IMR-90 (cell line): ENCODE results near the gene URAD. TPM values are rescaled to one million over a fixed set of nuclear protein-coding genes. Genes with fewer than 3 reads are reported as not detected.
A peak's percentile ranks its signal among the peaks of the same experiment; 100 is the strongest.

ENCODE experiments used
- ATAC-seq: fragments of 200-7000 bp; cut with Tn5 transposase; 2 replicates; pipeline ENCODE4 v1.9.1; 2020; ENCODE audit warnings: low read depth, mild to moderate bottlenecking, moderate library complexity
- BruUV-seq: library from RNA; stranded (reverse); fragments of 400-500 nt; replicated peaks from 2 replicates; lab custom pipeline; 2021; lab: Mats Ljungman, UMichigan
- CTCF ChIA-PET: fragments of 300-600 bp; formaldehyde crosslinking; extraction: SDS; loops from one replicate; lab custom pipeline; 2021; ENCODE audit warnings: antibody characterized with exemption; lab: Yijun Ruan, JAX
- POLR2A ChIA-PET: fragments of 300-600 bp; sonication (Branson Sonifier 250); formaldehyde crosslinking; loops from one replicate; lab custom pipeline; 2022; ENCODE audit warnings: antibody characterized with exemption; ENCODE audit not compliant: unreplicated experiment; lab: Charles Lee
- DNase-seq: peaks from one replicate; pipeline ENCODE4 v3.0.0; 2013
- H2AFZ ChIP-seq: replicated peaks from 2 replicates; pipeline ENCODE3; 2013; ENCODE audit warnings: low read length, mild to moderate bottlenecking; ENCODE audit not compliant: poor library complexity
- H2AK5ac ChIP-seq: 2 replicates; pipeline ENCODE4 v1.6.1; 2013; ENCODE audit warnings: low read depth, low read length, inconsistent platforms
- H2AK9ac ChIP-seq: replicated peaks from 2 replicates; pipeline ENCODE3; 2013; ENCODE audit warnings: mild to moderate bottlenecking, low read depth, low read length, moderate library complexity; ENCODE audit not compliant: poor library complexity
- H2BK120ac ChIP-seq: 2 replicates; pipeline ENCODE4 v1.6.1; 2013; ENCODE audit warnings: low read depth, low read length, inconsistent platforms
- H2BK15ac ChIP-seq: 3 replicates; pipeline ENCODE4 v1.6.1; 2013; ENCODE audit warnings: low read depth, low read length, inconsistent platforms
- H2BK20ac ChIP-seq: 2 replicates; pipeline ENCODE4 v1.6.1; 2013; ENCODE audit warnings: low read depth, mild to moderate bottlenecking, inconsistent platforms, low read length, moderate library complexity
- H2BK5ac ChIP-seq: 2 replicates; pipeline ENCODE4 v1.6.1; 2013; ENCODE audit warnings: mild to moderate bottlenecking, low read depth, low read length, inconsistent platforms; ENCODE audit not compliant: poor library complexity, severe bottlenecking
- H3K14ac ChIP-seq: replicated peaks from 2 replicates; pipeline ENCODE4 v1.6.1; 2013; ENCODE audit warnings: low read depth, low read length, inconsistent platforms
- H3K18ac ChIP-seq: 2 replicates; pipeline ENCODE4 v1.6.1; 2013; ENCODE audit warnings: low read depth, low read length, control low read depth
- H3K23ac ChIP-seq: 2 replicates; pipeline ENCODE4 v1.6.1; 2013; ENCODE audit warnings: low read depth, low read length, inconsistent platforms
- H3K27ac ChIP-seq: 2 replicates; pipeline ENCODE4 v1.5.1; 2013; ENCODE audit warnings: mild to moderate bottlenecking, control low read depth, low read length; ENCODE audit not compliant: insufficient read depth
- H3K27me3 ChIP-seq: 2 replicates; pipeline ENCODE4 v1.6.1; 2013; ENCODE audit warnings: low read length; ENCODE audit not compliant: control insufficient read depth, insufficient read depth
- H3K36me3 ChIP-seq: 2 replicates; pipeline ENCODE4 v1.6.1; 2013; ENCODE audit warnings: low read length, mixed read lengths; ENCODE audit not compliant: control insufficient read depth, insufficient read depth
- H3K4ac ChIP-seq: 2 replicates; pipeline ENCODE4 v1.6.1; 2013; ENCODE audit warnings: low read depth, low read length, inconsistent platforms
- H3K4me1 ChIP-seq: 2 replicates; pipeline ENCODE4 v1.6.1; 2013; ENCODE audit warnings: low read length, mixed read lengths; ENCODE audit not compliant: control insufficient read depth, insufficient read depth
- H3K4me2 ChIP-seq: 2 replicates; pipeline ENCODE4 v1.6.1; 2013; ENCODE audit warnings: low read depth, mild to moderate bottlenecking, control low read depth, low read length, moderate library complexity
- H3K4me3 ChIP-seq: 2 replicates; pipeline ENCODE4 v1.5.1; 2013; ENCODE audit warnings: low read depth, mild to moderate bottlenecking, control low read depth, low read length, moderate library complexity; ENCODE audit not compliant: insufficient read depth
- H3K56ac ChIP-seq: 2 replicates; pipeline ENCODE4 v1.6.1; 2013; ENCODE audit warnings: low read length, inconsistent platforms; ENCODE audit not compliant: insufficient read depth; ENCODE audit errors: extremely low read depth
- H3K79me1 ChIP-seq, 2 experiments: 2 replicates each; pipeline ENCODE4 v1.6.1; 2013; ENCODE audit warnings: low read length in 2 of 2, inconsistent platforms in 1 of 2, low read depth in 1 of 2
- H3K9ac ChIP-seq: 2 replicates; pipeline ENCODE4 v1.6.1; 2013; ENCODE audit warnings: low read depth, low read length, control low read depth
- H3K9me1 ChIP-seq: 2 replicates; pipeline ENCODE4 v1.6.1; 2013; ENCODE audit warnings: low read length, inconsistent platforms; ENCODE audit not compliant: insufficient read depth
- H3K9me3 ChIP-seq: 2 replicates; pipeline ENCODE4 v1.6.1; 2013; ENCODE audit warnings: low read length; ENCODE audit not compliant: control insufficient read depth, insufficient read depth
- H4K20me1 ChIP-seq: 2 replicates; pipeline ENCODE4 v1.6.1; 2013; ENCODE audit warnings: low read length, inconsistent platforms; ENCODE audit not compliant: insufficient read depth
- H4K5ac ChIP-seq: 2 replicates; pipeline ENCODE4 v1.6.1; 2013; ENCODE audit warnings: mild to moderate bottlenecking, low read depth, low read length, control low read depth
- H4K8ac ChIP-seq, 2 experiments: 2 replicates each; pipeline ENCODE4 v1.6.1; 2013; ENCODE audit warnings: low read depth in 2 of 2, low read length in 2 of 2, control low read depth in 1 of 2, inconsistent platforms in 1 of 2
- H4K91ac ChIP-seq: 2 replicates; pipeline ENCODE4 v1.6.1; 2013; ENCODE audit warnings: low read depth, low read length, inconsistent platforms; ENCODE audit not compliant: insufficient read depth
- BHLHE40 ChIP-seq: fragments of 150-350 bp; IDR thresholded peaks from 2 replicates; pipeline ENCODE4 v1.6.1; 2016; ENCODE audit warnings: mild to moderate bottlenecking, low read depth, low read length
- CEBPB ChIP-seq: IDR thresholded peaks from 2 replicates; pipeline ENCODE4 v1.6.1; 2012; ENCODE audit warnings: low read depth, low read length, improper control_type of control experiment
- CHD1 ChIP-seq: IDR thresholded peaks from 2 replicates; pipeline ENCODE4 v1.6.1; 2012; ENCODE audit warnings: low read depth, low read length, improper control_type of control experiment
- CTCF ChIP-seq: conservative IDR thresholded peaks from 2 replicates; pipeline ENCODE4 v1.5.1; 2012; ENCODE audit warnings: mild to moderate bottlenecking, low read depth, low read length, improper control_type of control experiment
- ELK1 ChIP-seq: fragments of 150-350 bp; IDR thresholded peaks from 2 replicates; pipeline ENCODE4 v1.6.1; 2016; ENCODE audit warnings: low read depth, mild to moderate bottlenecking, low read length, moderate library complexity, borderline replicate concordance
- FOS ChIP-seq: fragments of 150-350 bp; IDR thresholded peaks from 2 replicates; pipeline ENCODE4 v1.6.1; 2016; ENCODE audit warnings: low read depth, low read length
- MAFK ChIP-seq: IDR thresholded peaks from 2 replicates; pipeline ENCODE4 v1.6.1; 2012; ENCODE audit warnings: low read depth, low read length, improper control_type of control experiment
- MAZ ChIP-seq: IDR thresholded peaks from 2 replicates; pipeline ENCODE4 v1.6.1; 2012; ENCODE audit warnings: low read depth, mild to moderate bottlenecking, low read length, improper control_type of control experiment, moderate library complexity, borderline replicate concordance
- MXI1 ChIP-seq: IDR thresholded peaks from 2 replicates; pipeline ENCODE4 v1.6.1; 2012; ENCODE audit warnings: low read depth, mild to moderate bottlenecking, low read length, moderate library complexity, borderline replicate concordance
- NFE2L2 ChIP-seq: fragments of 150-350 bp; IDR thresholded peaks from 2 replicates; pipeline ENCODE4 v1.6.1; 2016; ENCODE audit warnings: low read depth, mild to moderate bottlenecking, low read length
- POLR2A ChIP-seq: IDR thresholded peaks from 2 replicates; pipeline ENCODE4 v1.6.1; 2012; ENCODE audit warnings: mild to moderate bottlenecking, low read depth, low read length
- RAD21 ChIP-seq: IDR thresholded peaks from 2 replicates; pipeline ENCODE4 v1.6.1; 2012; ENCODE audit warnings: low read length, improper control_type of control experiment
- RCOR1 ChIP-seq: IDR thresholded peaks from 2 replicates; pipeline ENCODE4 v1.6.1; 2012; ENCODE audit warnings: mild to moderate bottlenecking, low read length, improper control_type of control experiment; ENCODE audit not compliant: insufficient replicate concordance
- RFX5 ChIP-seq: IDR thresholded peaks from 2 replicates; pipeline ENCODE4 v1.8.0; 2012; ENCODE audit warnings: low read depth, mild to moderate bottlenecking, low read length, moderate library complexity
- SMC3 ChIP-seq: fragments of 150-350 bp; IDR thresholded peaks from 2 replicates; pipeline ENCODE4 v1.6.1; 2016; ENCODE audit warnings: low read depth, mild to moderate bottlenecking, antibody characterized with exemption, low read length, moderate library complexity
- USF2 ChIP-seq: fragments of 150-350 bp; IDR thresholded peaks from 2 replicates; pipeline ENCODE4 v1.6.1; 2017; ENCODE audit warnings: mild to moderate bottlenecking, antibody characterized with exemption, low read length, low read depth
- WGBS, 2 experiments: methylation state at CpG; one replicate each; pipeline versions ENCODE4 v1.1.5 to v1.1.7; 2013; ENCODE audit warnings: missing lambda C conversion rate in 2 of 2; ENCODE audit not compliant: insufficient read length in 1 of 2; ENCODE audit errors: extremely low coverage in 2 of 2; 5-methylcytosine and 5-hydroxymethylcytosine counted together
- dilution Hi-C: fragments of 300-500 bp; cut with HindIII; formaldehyde crosslinking; loops from one replicate; pipeline ENCODE4 v1.14.3; 2018; ENCODE audit warnings: low sequenced_read_pairs; ENCODE audit not compliant: unreplicated experiment
- in situ Hi-C: fragments of 300-500 bp; cut with MboI; formaldehyde crosslinking; loops from 3 replicates; pipeline ENCODE4 v1.14.3; 2019; ENCODE audit warnings: low sequenced_read_pairs, inconsistent platforms, mixed read lengths
- intact Hi-C: fragments of 100-400 bp; cut with micrococcal nuclease; formaldehyde crosslinking; loops from 2 replicates; pipeline ENCODE4 v1.10.0; 2022
- polyA plus RNA-seq, 3 experiments: library from polyadenylated mRNA; depleted of rRNA; stranded (reverse); fragments of >200 nt; gene quantifications; 2 replicates each; pipeline ENCODE4 v1.2.3, GENCODE V29; 2012; ENCODE audit warnings: low replicate concordance in 1 of 3
- total RNA-seq: library from RNA; depleted of rRNA; stranded (reverse); fragments of >200 nt; gene quantifications from 2 replicates; pipeline ENCODE4 v1.2.3, GENCODE V29; 2012

Gene URAD
- total and polyA plus RNA-seq, 2 of the 4 experiments (the other 2 are of a cell fraction): not detected

GRCh38 chr13:28037399-28037798, 48.9 kb upstream of the URAD start:
- H3K9me1 ChIP-seq: 0 out of 2 replicates have a peak, but pooled peaks cover 2% of the 10 kb centered on the region
- no peaks in the 10 kb centered on the region for H3K36me3 ChIP-seq
- H2BK20ac ChIP-seq: no peak overlapping the region
- no peaks in the 10 kb centered on the region; the same call in 1 of the 2 replicates for H3K27me3 ChIP-seq
- H3K23ac ChIP-seq: no peak overlapping the region
- intact Hi-C loops: no loop called here
- no peak overlapping the region for H3K27ac ChIP-seq
- BruUV-seq: no TSS peak
- no CpG with 5 or more reads among the region's 2 CpGs for WGBS, 2 experiments
- H3K14ac ChIP-seq: no peak overlapping the region
- ATAC-seq (peak; percentile 60), DNase-seq (peak; percentile 57)
- in situ Hi-C loops: no loop called here
- peaks cover 3% of the 10 kb centered on the region for H3K4me1 ChIP-seq
- no peak overlapping the region for H3K56ac ChIP-seq
- no peak overlapping the region for H3K4ac ChIP-seq
- H4K8ac ChIP-seq: peak overlapping the region in 1 of 2 experiments; percentile 12; a peak in 1 of 4 replicates
- no peak overlapping the region for H2AK9ac ChIP-seq
- dilution Hi-C loops: no loop called here
- no peak overlapping the region for H4K5ac ChIP-seq
- H4K20me1 ChIP-seq: no peaks in the 10 kb centered on the region
- ChIA-PET POLR2A (no interaction called here), CTCF (no interaction called here)
- H3K18ac ChIP-seq: no peak overlapping the region
- H2BK120ac ChIP-seq: no peak overlapping the region
- peak overlapping the region; percentile 66 for H2AFZ ChIP-seq
- no peaks in the 10 kb centered on the region for H3K79me1 ChIP-seq
- no peak overlapping the region for H4K91ac ChIP-seq
- no peaks in the 10 kb centered on the region for H3K9me3 ChIP-seq
- no peak overlapping the region for H2BK15ac ChIP-seq
- H2AK5ac ChIP-seq: no peak overlapping the region
- no peak for TF ChIP-seq MXI1
- TF ChIP-seq RAD21: no peak
- TF ChIP-seq ELK1: no peak
- TF ChIP-seq CEBPB: no peak
- TF ChIP-seq RCOR1: no peak
- TF ChIP-seq MAZ: no peak
- TF ChIP-seq MAFK: no peak
- TF ChIP-seq SMC3: no peak
- TF ChIP-seq RFX5: no peak
- no peak for TF ChIP-seq NFE2L2
- no peak for TF ChIP-seq CHD1
- TF ChIP-seq POLR2A: no peak
- no peak for TF ChIP-seq BHLHE40
- TF ChIP-seq FOS: no peak
- TF ChIP-seq CTCF: no peak
- TF ChIP-seq USF2: no peak
- H3K4me3 ChIP-seq: no peak overlapping the region
- H3K9ac ChIP-seq: no peak overlapping the region
- no peak overlapping the region for H2BK5ac ChIP-seq
- H3K4me2 ChIP-seq: no peak overlapping the region
